ENCODE results near the gene ATG101. TPM values are rescaled to one million over a fixed set of nuclear protein-coding genes. Genes with fewer than 3 reads are reported as not detected.
A peak's percentile ranks its signal among the peaks of the same experiment; 100 is the strongest.

Gene ATG101
- total and polyA plus RNA-seq, 11 donors: 18.9 to 108 (median 24.1) TPM

GRCh38 chr12:52054833-52055730, 14.7 kb upstream of the ATG101 start:
- TF ChIP-seq CTCF (IDR thresholded peaks at IDR 0.05): no peak
- no peak for TF ChIP-seq POLR2A (IDR thresholded peaks at IDR 0.05)
- Histone ChIP-seq H3K27me3 (no peaks in the 10 kb centered on the region), H3K27ac (peak overlapping the region in 3 of 12 donors; percentile 97 to 98 (median 98)), H3K4me3 (peak overlapping the region in 2 of 12 donors; percentile 74 to 80), H3K9me3 (no peaks in the 10 kb centered on the region), H3K4me1 (peaks cover 4 to 52% (median 16%) of the 10 kb centered on the region in 12 donors), H3K36me3 (peaks cover 7 to 66% (median 59%) of the 10 kb centered on the region in 9 donors)
- intact Hi-C loops (cut with DNase I): no loop called here
- DNase-seq: peak in 2 of 5 donors; percentile 23 to 32
- no peak for ATAC-seq
- WGBS, 4 donors: 89 to 94% (median 94%) methylated on average over 19 to 21 of the region's 21 CpGs

- Histone ChIP-seq H3K9me3 (no peaks in the 10 kb centered on the region), H3K4me3 (peak overlapping the region in 2 of 12 donors; percentile 17 to 74), H3K4me1 (peaks cover 0 to 44% (median 8%) of the 10 kb centered on the region in 12 donors), H3K36me3 (peaks cover 7 to 66% (median 59%) of the 10 kb centered on the region in 9 donors), H3K27me3 (no peaks in the 10 kb centered on the region), H3K27ac (peak overlapping the region in 3 of 12 donors; percentile 17 to 98 (median 98))
- ATAC-seq (peak in 1 of 4 donors; percentile 0), DNase-seq (peak in 1 of 5 donors; percentile 51)
- WGBS, 4 donors: 87 to 90% (median 89%) methylated on average over 26 to 27 of the region's 27 CpGs
- TF ChIP-seq POLR2A (IDR thresholded peaks at IDR 0.05): no peak
- TF ChIP-seq CTCF (IDR thresholded peaks at IDR 0.05): no peak
- intact Hi-C loops (cut with DNase I): no loop called here
Observed at GRCh38 chr12:52055731-52056711, 13.8 kb upstream of the ATG101 start.

GRCh38 chr12:52056801-52057637, 12.8 kb upstream of the ATG101 start:
- Histone ChIP-seq H3K4me1 (peaks cover 0 to 43% (median 8%) of the 10 kb centered on the region in 12 donors), H3K27me3 (no peaks in the 10 kb centered on the region), H3K4me3 (peak overlapping the region in 1 of 12 donors; percentile 11), H3K9me3 (no peaks in the 10 kb centered on the region), H3K36me3 (peaks cover 7 to 66% (median 59%) of the 10 kb centered on the region in 9 donors), H3K27ac (peak overlapping the region in 3 of 12 donors; percentile 4 to 98 (median 39))
- peak in 1 of 4 donors; percentile 1 for ATAC-seq
- TF ChIP-seq CTCF (IDR thresholded peaks at IDR 0.05): no peak
- no peak for TF ChIP-seq POLR2A (IDR thresholded peaks at IDR 0.05)
- peak in 2 of 5 donors; percentile 43 to 49 for DNase-seq
- intact Hi-C loops (cut with DNase I): no loop called here
- WGBS, 4 donors: 72 to 85% (median 82%) methylated on average over 10 to 23 of the region's 23 CpGs
